Stimulated activated CD8-positive, alpha-beta memory T cell treated with anti-CD3 and anti-CD28 coated beads, Interleukin-7, amount 100 ng/mL, for 24 hours (primary cell): ENCODE results near the gene KCNK17.

ENCODE experiments used
- DNase-seq: peaks from one replicate; pipeline ENCODE4 v3.0.0-alpha.2; 2020; ENCODE audit warnings: low read depth

Gene KCNK17

GRCh38 chr6:39314273-39314795 lies at the start of gene KCNK17:
Gene KCNK17, minus strand, starts transcription at chr6:39314419. Its CDS starts 99 bp downstream, at chr6:39314320.
- no peak for DNase-seq

GRCh38 chr6:39363280-39363679 lies 49.1 kb upstream of the KCNK17 start:
- no peak for DNase-seq

GRCh38 chr6:39362487-39362865 lies 48.3 kb upstream of the KCNK17 start:
- no peak for DNase-seq

GRCh38 chr6:39361657-39362486 lies 47.7 kb upstream of the KCNK17 start:
- DNase-seq: no peak

- no peak for DNase-seq
Observed at GRCh38 chr6:39360378-39360777, 46.2 kb upstream of the KCNK17 start.

- no peak for DNase-seq
Observed at GRCh38 chr6:39357998-39358686, 43.9 kb upstream of the KCNK17 start.

- DNase-seq: no peak
Observed at GRCh38 chr6:39353698-39354315, 39.6 kb upstream of the KCNK17 start.

- DNase-seq: no peak
Observed at GRCh38 chr6:39350723-39351505, 36.7 kb upstream of the KCNK17 start.

GRCh38 chr6:39348740-39349139 lies 34.5 kb upstream of the KCNK17 start:
- DNase-seq: no peak

- peak; percentile 38 for DNase-seq
Observed at GRCh38 chr6:39347906-39348585, 33.8 kb upstream of the KCNK17 start.

- no peak for DNase-seq
Observed at GRCh38 chr6:39347206-39347605, 33.0 kb upstream of the KCNK17 start.

GRCh38 chr6:39344821-39345280 lies 30.6 kb upstream of the KCNK17 start:
- no peak for DNase-seq

GRCh38 chr6:39343396-39343870 lies 29.2 kb upstream of the KCNK17 start:
- no peak for DNase-seq

GRCh38 chr6:39342692-39343395 lies 28.6 kb upstream of the KCNK17 start:
- no peak for DNase-seq

- no peak for DNase-seq
Observed at GRCh38 chr6:39341937-39342336, 27.7 kb upstream of the KCNK17 start.

- DNase-seq: no peak
Observed at GRCh38 chr6:39341352-39341751, 27.1 kb upstream of the KCNK17 start.

GRCh38 chr6:39339868-39340550 lies 25.8 kb upstream of the KCNK17 start:
- DNase-seq: no peak

- DNase-seq: no peak
Observed at GRCh38 chr6:39339096-39339867, 25.1 kb upstream of the KCNK17 start.

- no peak for DNase-seq
Observed at GRCh38 chr6:39338397-39338796, 24.2 kb upstream of the KCNK17 start.
